ENCODE data around the gene MAN1A2.

The MAN1A2 gene

DNA sequence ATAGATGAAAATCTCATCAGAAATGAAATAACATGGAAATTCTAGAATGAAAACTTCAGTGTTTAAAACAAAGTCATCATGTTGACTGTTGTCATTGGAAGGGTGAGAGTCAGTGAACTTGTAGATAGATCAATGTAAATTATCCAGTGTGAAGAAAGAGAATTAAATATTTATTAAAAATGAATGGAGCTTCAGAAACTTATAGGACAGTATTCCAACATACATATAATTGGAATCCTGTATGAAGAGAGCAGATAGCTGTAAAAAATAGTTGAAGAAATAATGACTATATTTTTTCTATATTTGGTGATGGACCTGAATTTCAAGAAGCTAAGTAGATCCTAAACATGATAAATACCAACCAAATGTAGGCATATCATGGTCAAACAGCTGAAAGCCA lies 60.0 kb downstream of the MAN1A2 start:
- no peak overlapping the region for H3K4me2 ChIP-seq (ENCODE audit: low read length)
- no peaks in the 10 kb centered on the region for H3K27me3 ChIP-seq (ENCODE audit: control insufficient read depth, low read length)
- no peaks in the 10 kb centered on the region for H3K79me2 ChIP-seq (ENCODE audit: control insufficient read depth, low read length)
- H3K9me2 ChIP-seq (replicated peaks; ENCODE audit: control insufficient read depth, low read length), result no peaks in the 10 kb centered on the region
- H3K27ac ChIP-seq (ENCODE audit: low read depth, low read length), result no peak overlapping the region
- TF ChIP-seq, protein P1, sequence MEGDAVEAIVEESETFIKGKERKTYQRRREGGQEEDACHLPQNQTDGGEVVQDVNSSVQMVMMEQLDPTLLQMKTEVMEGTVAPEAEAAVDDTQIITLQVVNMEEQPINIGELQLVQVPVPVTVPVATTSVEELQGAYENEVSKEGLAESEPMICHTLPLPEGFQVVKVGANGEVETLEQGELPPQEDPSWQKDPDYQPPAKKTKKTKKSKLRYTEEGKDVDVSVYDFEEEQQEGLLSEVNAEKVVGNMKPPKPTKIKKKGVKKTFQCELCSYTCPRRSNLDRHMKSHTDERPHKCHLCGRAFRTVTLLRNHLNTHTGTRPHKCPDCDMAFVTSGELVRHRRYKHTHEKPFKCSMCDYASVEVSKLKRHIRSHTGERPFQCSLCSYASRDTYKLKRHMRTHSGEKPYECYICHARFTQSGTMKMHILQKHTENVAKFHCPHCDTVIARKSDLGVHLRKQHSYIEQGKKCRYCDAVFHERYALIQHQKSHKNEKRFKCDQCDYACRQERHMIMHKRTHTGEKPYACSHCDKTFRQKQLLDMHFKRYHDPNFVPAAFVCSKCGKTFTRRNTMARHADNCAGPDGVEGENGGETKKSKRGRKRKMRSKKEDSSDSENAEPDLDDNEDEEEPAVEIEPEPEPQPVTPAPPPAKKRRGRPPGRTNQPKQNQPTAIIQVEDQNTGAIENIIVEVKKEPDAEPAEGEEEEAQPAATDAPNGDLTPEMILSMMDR (IDR thresholded peaks at IDR 0.05; ENCODE audit: low read depth, low read length, poor library complexity, severe bottlenecking), result no peak
- H3K4me3 ChIP-seq (ENCODE audit: low read length), result no peak overlapping the region
- H3K4me1 ChIP-seq (ENCODE audit: control insufficient read depth, low read length), result no peaks in the 10 kb centered on the region
- H4K20me1 ChIP-seq (ENCODE audit: control insufficient read depth, insufficient read depth, low read depth, low read length), result no peaks in the 10 kb centered on the region
- peaks cover 14% of the 10 kb centered on the region; the same call in 1 of the 2 replicates for H3K9me3 ChIP-seq (ENCODE audit: control insufficient read depth, insufficient read depth, low read length)
- peaks cover 10% of the 10 kb centered on the region; the same call in 1 of the 2 replicates for H3K36me3 ChIP-seq (ENCODE audit: control insufficient read depth, low read length)
- H3F3A ChIP-seq (ENCODE audit: control insufficient read depth, insufficient read depth), result no peaks in the 10 kb centered on the region

DNA sequence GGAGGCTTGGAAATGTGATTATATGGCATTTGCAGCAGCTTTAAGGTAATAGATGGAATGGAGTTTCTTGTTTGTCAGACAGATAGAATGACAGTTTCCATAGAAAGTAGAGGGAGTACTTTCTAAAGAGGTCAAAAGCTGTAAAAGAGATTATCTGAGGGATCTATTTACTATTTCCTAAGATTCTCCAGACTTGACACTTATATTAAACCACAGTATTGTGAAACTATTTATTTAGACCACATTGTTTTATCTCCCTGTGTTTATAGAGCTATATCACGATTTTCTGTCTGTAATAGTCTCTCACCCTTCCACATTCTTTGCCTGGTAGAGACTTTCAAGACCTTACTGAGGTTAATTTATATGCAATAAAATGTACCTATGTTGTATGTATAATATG lies 66.7 kb downstream of the MAN1A2 start:
- Histone ChIP-seq H3K27ac (ENCODE audit: low read depth, low read length) (no peak overlapping the region), H3K4me3 (ENCODE audit: low read length) (no peak overlapping the region), H3K36me3 (ENCODE audit: control insufficient read depth, low read length) (no peaks in the 10 kb centered on the region), H3F3A (ENCODE audit: control insufficient read depth, insufficient read depth) (peaks cover 5% of the 10 kb centered on the region; the same call in 1 of the 2 replicates), H3K9me2 (replicated peaks; ENCODE audit: control insufficient read depth, low read length) (no peaks in the 10 kb centered on the region), H3K4me1 (ENCODE audit: control insufficient read depth, low read length) (peaks cover 5% of the 10 kb centered on the region; the same call in 1 of the 2 replicates), H4K20me1 (ENCODE audit: control insufficient read depth, insufficient read depth, low read depth, low read length) (no peaks in the 10 kb centered on the region), H3K9me3 (ENCODE audit: control insufficient read depth, insufficient read depth, low read length) (no peaks in the 10 kb centered on the region), H3K4me2 (ENCODE audit: low read length) (no peak overlapping the region), H3K79me2 (ENCODE audit: control insufficient read depth, low read length) (no peaks in the 10 kb centered on the region), H3K27me3 (ENCODE audit: control insufficient read depth, low read length) (no peaks in the 10 kb centered on the region)
- TF ChIP-seq, protein P1 (IDR thresholded peaks at IDR 0.05; ENCODE audit: low read depth, low read length, poor library complexity, severe bottlenecking), result no peak
- TF ChIP-seq EZH2phosphoT487 (IDR thresholded peaks at IDR 0.05; ENCODE audit: borderline replicate concordance, low read length), result no peak

DNA sequence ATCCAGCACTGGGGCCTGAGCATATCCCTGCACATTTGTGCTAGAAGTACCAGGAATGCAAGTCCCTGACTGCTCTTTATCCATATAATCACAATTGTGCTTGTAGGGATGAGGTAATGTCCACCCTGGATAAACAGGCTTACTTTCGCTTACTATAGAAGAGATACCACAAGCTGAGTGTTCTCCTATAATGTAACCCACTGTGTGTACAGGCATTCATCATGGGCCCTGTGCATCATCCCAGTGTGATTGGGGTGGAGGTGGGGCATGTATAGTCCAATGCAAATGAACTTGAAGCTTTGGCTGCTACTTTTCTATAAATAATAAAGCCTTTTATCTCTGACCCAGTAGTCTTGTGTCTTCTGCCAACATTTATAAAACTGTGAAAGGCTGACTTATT lies 69.3 kb downstream of the MAN1A2 start:
- Histone ChIP-seq H4K20me1 (ENCODE audit: control insufficient read depth, insufficient read depth, low read depth, low read length) (no peaks in the 10 kb centered on the region), H3K27ac (ENCODE audit: low read depth, low read length) (no peak overlapping the region), H3K4me1 (ENCODE audit: control insufficient read depth, low read length) (peaks cover 5% of the 10 kb centered on the region; the same call in 1 of the 2 replicates), H3K27me3 (ENCODE audit: control insufficient read depth, low read length) (no peaks in the 10 kb centered on the region), H3K4me2 (ENCODE audit: low read length) (no peak overlapping the region), H3K36me3 (ENCODE audit: control insufficient read depth, low read length) (no peaks in the 10 kb centered on the region), H3F3A (ENCODE audit: control insufficient read depth, insufficient read depth) (peaks cover 5% of the 10 kb centered on the region; the same call in 1 of the 2 replicates), H3K79me2 (ENCODE audit: control insufficient read depth, low read length) (no peaks in the 10 kb centered on the region), H3K9me3 (ENCODE audit: control insufficient read depth, insufficient read depth, low read length) (no peaks in the 10 kb centered on the region), H3K4me3 (ENCODE audit: low read length) (no peak overlapping the region), H3K9me2 (replicated peaks; ENCODE audit: control insufficient read depth, low read length) (no peaks in the 10 kb centered on the region)
- TF ChIP-seq EZH2phosphoT487 (IDR thresholded peaks at IDR 0.05; ENCODE audit: borderline replicate concordance, low read length), result no peak
- TF ChIP-seq, protein P1 (IDR thresholded peaks at IDR 0.05; ENCODE audit: low read depth, low read length, poor library complexity, severe bottlenecking), result no peak
